ENCODE measurements around the gene LYRM9. TPM values are rescaled to one million over a fixed set of nuclear protein-coding genes. Genes with fewer than 3 reads are reported as not detected.

The LYRM9 gene
- total RNA-seq, result 10 to 100 TPM; 12.3 to 35.4 (median 15.2) TPM

DNA sequence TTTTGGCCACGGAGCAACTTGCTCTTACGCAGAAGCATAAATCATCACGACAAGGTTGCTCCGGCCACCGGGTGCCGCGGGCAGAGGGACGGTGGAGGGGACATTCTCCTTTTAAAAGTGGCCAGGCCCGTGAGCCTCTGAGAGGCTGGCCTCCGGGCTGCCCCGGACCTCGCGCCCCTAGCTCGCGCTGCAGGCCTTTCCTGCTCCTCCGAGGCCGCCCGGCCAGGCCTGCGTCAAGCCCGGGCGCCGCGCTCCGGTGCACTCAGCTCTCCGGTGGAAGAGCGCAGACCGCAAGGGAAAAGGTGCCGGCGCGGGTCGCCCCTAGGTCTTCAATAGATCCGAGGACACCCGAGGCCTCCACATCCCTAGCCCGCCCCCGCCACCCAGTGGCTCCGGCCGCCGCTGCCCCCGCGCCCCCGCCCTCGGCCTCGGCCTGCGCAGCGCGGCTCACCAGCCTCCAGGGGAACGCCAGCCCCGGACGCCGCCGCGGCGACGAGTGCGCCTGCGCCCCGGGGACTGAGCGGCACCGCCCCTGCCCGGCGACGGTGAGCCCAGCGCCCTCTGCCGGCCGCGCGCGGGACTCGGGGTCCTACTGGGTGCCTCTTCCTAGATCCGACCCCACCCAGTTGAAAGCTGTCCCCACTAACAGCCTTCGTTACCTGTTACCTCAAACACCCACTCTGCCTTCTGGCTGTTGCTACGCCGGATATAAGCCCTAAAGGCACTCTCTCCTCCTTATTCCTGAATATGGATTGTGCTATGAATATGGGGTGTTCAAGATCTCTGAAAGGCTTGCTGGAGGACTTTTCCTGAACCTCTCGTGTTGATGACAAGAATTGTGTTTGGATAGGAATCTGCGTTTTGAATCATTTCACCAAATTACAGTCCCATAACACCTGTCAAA lies at the start of gene LYRM9:
LYRM9 (minus strand) TSS at position 500 of the 904 bp plus-strand sequence. CDS start 10,671 bp downstream, outside the sequence.
- no peaks in the 10 kb centered on the region for H3K9me3 ChIP-seq
- peak within 1 kb of the TSS; percentile 85 for H3K27ac ChIP-seq
- peaks cover 14% of the 10 kb centered on the region for H3K4me1 ChIP-seq
- 3% methylated on average over 23 of the region's 75 CpGs for WGBS
- peak; percentile 92 to 93 for DNase-seq (ENCODE audit: low spot score in 2 of 2)
- H3K4me3 ChIP-seq, result peak within 1 kb of the TSS; percentile 75
- no peak for TF ChIP-seq EP300 (IDR thresholded peaks at IDR 0.05)
- peak in 1 of 2 donors; percentile 48 for TF ChIP-seq POLR2A (IDR thresholded peaks at IDR 0.05)
- TF ChIP-seq POLR2AphosphoS5 (IDR thresholded peaks at IDR 0.05), result no peak
- TF ChIP-seq, protein P1, sequence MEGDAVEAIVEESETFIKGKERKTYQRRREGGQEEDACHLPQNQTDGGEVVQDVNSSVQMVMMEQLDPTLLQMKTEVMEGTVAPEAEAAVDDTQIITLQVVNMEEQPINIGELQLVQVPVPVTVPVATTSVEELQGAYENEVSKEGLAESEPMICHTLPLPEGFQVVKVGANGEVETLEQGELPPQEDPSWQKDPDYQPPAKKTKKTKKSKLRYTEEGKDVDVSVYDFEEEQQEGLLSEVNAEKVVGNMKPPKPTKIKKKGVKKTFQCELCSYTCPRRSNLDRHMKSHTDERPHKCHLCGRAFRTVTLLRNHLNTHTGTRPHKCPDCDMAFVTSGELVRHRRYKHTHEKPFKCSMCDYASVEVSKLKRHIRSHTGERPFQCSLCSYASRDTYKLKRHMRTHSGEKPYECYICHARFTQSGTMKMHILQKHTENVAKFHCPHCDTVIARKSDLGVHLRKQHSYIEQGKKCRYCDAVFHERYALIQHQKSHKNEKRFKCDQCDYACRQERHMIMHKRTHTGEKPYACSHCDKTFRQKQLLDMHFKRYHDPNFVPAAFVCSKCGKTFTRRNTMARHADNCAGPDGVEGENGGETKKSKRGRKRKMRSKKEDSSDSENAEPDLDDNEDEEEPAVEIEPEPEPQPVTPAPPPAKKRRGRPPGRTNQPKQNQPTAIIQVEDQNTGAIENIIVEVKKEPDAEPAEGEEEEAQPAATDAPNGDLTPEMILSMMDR (IDR thresholded peaks at IDR 0.05), result peak; percentile 84 to 96
- no peaks in the 10 kb centered on the region for H3K27me3 ChIP-seq
- no peaks in the 10 kb centered on the region for H3K36me3 ChIP-seq

DNA sequence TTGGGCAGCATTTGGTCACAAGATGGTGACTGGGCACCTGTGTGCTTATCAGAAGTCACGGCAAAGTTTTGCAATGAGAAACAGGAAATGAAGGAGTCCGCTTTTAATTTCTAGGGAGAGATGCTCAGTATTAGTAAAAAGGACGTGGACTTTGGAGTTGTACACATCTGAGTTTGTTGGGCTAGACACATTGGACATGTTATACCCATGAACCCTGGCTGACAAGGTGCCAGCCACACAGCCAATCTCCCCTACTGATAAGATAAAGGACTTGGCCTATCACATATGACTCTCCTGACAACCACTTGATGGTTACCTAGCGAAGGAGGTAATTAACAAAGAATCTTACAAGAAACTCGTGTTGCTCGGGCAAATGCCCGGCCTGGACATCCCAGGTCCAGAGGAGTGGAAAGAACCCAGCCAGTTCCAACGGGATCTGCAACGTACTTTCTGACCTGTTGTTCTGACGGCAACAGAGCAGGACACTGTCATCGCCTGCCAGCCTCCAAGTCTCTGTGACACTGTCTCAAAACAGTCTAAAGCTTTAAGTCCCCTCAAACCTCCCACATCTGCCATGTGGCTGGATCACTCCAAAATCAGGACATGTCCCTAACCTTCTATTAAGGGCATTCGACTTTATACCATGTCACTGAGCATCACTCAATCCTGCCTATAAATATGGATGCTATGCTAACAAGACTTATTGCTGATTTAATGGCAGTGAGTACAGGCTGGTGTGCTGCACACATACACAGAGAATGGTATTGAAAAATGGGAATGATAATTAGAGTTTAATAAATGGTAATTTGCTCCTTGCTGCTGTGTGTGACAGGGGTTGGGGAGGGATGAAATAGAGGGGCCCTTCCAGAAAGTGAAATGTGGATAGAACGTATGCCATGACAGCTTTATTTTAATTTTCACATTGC lies 47.6 kb upstream of the LYRM9 start:
- H3K4me1 ChIP-seq, result no peaks in the 10 kb centered on the region
- no peak overlapping the region for H3K27ac ChIP-seq
- H3K36me3 ChIP-seq, result no peaks in the 10 kb centered on the region
- WGBS, result 70% methylated on average over 12 of the region's 13 CpGs
- TF ChIP-seq POLR2A (IDR thresholded peaks at IDR 0.05) (no peak), POLR2AphosphoS5 (IDR thresholded peaks at IDR 0.05) (no peak), EP300 (IDR thresholded peaks at IDR 0.05) (no peak)
- TF ChIP-seq, protein P1 (IDR thresholded peaks at IDR 0.05), result no peak
- H3K27me3 ChIP-seq, result peaks cover 4% of the 10 kb centered on the region
- DNase-seq (ENCODE audit: low spot score in 2 of 2), result no peak
- no peak overlapping the region for H3K4me3 ChIP-seq
- no peaks in the 10 kb centered on the region for H3K9me3 ChIP-seq

DNA sequence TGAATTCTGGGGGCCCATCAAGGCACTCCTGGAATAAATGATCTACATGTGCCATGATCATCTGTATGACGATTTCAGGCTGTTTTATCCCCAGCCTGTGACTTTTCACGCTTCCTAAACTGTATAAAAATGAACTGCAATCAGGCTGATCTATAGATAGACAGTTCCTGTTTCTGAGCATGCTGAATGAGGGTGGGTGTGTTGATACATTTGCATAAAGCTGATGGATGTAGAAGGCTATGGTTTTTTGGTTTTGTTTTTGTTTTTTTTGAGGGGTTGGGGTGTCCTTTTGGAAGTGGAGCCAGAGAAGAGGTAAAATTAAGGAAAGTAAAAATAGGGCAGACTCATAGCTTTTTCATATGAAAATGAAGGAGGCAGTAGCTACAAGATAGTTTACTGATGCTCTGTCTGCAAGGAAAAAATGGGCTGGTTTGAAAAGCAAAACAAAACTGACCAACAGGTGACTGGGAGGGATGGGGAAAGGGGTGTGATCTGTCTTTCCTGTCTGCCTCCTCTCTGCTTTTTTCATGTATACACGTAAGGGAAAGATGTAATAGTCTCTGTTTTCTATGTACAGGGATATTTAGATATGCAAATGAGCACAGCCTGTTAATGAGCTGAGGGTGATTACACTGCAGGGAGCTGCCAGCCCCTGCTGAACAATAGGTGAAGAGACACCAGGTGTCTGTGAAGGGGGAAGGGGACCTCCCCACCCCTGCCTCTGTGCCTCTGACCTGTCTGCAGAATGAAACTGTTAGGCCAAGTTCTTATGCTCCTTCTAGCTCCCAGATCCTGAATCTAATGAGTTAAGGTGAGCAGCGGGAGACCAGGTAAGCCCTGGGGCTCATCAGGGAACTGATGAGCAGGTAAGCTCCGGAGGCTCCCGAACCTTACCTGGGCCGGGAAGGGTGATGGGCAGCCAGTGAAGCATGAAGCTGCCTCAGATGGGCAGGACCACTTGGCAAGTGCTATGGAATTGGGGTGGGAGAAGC lies 46.6 kb upstream of the LYRM9 start:
- Histone ChIP-seq H3K4me1 (no peaks in the 10 kb centered on the region), H3K4me3 (no peak overlapping the region), H3K36me3 (no peaks in the 10 kb centered on the region), H3K27ac (no peak overlapping the region), H3K9me3 (no peaks in the 10 kb centered on the region), H3K27me3 (peaks cover 4% of the 10 kb centered on the region)
- no peak for DNase-seq (ENCODE audit: low spot score in 2 of 2)
- WGBS, result 28% methylated on average over 7 of the region's 7 CpGs
- TF ChIP-seq POLR2A (IDR thresholded peaks at IDR 0.05) (no peak), POLR2AphosphoS5 (IDR thresholded peaks at IDR 0.05) (no peak), EP300 (IDR thresholded peaks at IDR 0.05) (no peak)
- TF ChIP-seq, protein P1 (IDR thresholded peaks at IDR 0.05), result no peak

DNA sequence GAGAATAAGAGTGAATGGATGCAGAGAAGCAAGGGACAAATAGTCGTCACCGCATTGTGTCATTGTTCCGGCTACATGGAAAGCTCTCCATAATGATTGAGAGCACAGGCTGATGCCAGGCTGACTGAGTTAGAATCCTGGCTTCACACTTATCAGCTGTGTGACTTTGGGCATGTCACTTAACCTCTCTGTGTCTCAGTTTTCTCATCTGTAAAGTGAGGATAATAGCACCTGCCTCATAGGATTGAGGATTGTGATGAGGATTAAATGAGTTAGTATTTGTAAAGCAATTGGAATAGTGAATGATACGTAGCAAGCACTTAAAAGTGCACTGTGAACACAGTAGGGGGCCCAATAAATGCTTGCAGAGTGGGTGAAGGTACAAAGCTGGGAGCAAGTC lies 45.7 kb upstream of the LYRM9 start:
- H3K4me1 ChIP-seq, result no peaks in the 10 kb centered on the region
- 90% methylated on average over 4 of the region's 4 CpGs for WGBS
- no peak for DNase-seq (ENCODE audit: low spot score in 2 of 2)
- no peak overlapping the region for H3K27ac ChIP-seq
- no peaks in the 10 kb centered on the region for H3K36me3 ChIP-seq
- TF ChIP-seq EP300 (IDR thresholded peaks at IDR 0.05), result no peak
- TF ChIP-seq POLR2A (IDR thresholded peaks at IDR 0.05), result no peak
- TF ChIP-seq, protein P1 (IDR thresholded peaks at IDR 0.05), result no peak
- TF ChIP-seq POLR2AphosphoS5 (IDR thresholded peaks at IDR 0.05), result no peak
- no peak overlapping the region for H3K4me3 ChIP-seq
- peaks cover 3% of the 10 kb centered on the region for H3K27me3 ChIP-seq
- H3K9me3 ChIP-seq, result no peaks in the 10 kb centered on the region
